Fibroblast of lung (primary cell): Measurements from ENCODE around the gene SPATA32.

ENCODE experiments used
- CTCF ChIP-seq, 2 donors: IDR thresholded peaks in 1 of 2; conservative IDR thresholded peaks in 1 of 2; 1 replicate in 1 of 2; 2 replicates in 1 of 2; pipeline ENCODE4 v1.5.1; 2011 to 2012; ENCODE audit warnings: low read length in 2 of 2, control low read depth in 1 of 2, inconsistent platforms in 1 of 2, low read depth in 1 of 2, mild to moderate bottlenecking in 1 of 2
- EZH2 ChIP-seq: IDR thresholded peaks from 2 replicates; pipeline ENCODE4 v1.5.1; 2012; ENCODE audit warnings: low read length, control low read depth, mild to moderate bottlenecking; ENCODE audit errors: missing control alignments

DNA sequence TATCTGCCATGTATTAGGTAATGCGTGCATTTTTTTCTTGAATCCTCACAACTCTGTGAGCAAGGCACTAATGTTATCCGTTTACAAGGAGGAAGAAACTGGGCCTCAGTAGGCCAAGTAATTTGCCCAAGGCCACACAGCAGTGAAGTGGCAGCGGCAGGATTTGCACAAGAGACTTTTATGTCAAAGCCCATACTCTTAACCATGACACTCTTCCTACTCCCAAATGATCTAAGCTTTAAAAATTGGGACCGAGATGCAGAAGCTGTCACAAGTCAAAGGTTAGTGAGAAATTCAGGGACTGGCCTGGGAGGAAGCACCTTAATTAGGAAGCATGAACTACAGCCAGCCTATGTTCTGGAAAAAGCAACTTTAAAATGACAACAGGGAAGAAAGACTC lies 44.2 kb upstream of the SPATA32 start:
- TF ChIP-seq CTCF (conservative IDR thresholded peaks at IDR 0.05 in 1 of 2, IDR thresholded peaks at IDR 0.05 in 1 of 2; ENCODE audit: low read depth in 1 of 2, low read length in 2 of 2) (no peak), EZH2 (no peak)
